SK-N-SH treated with all-trans-retinoic acid at 6 μM for 48 hours (cell line): Measurements from ENCODE around the gene QSOX2.

ENCODE experiments used
- ATAC-seq: fragments of 200-7000 bp; cut with Tn5 transposase; 3 replicates; pipeline ENCODE4 v1.9.1; 2020; ENCODE audit warnings: mild to moderate bottlenecking, moderate library complexity
- ARNTL ChIP-seq: fragments of 450-650 bp; formaldehyde crosslinking; IDR thresholded peaks from 2 replicates; pipeline ENCODE4 v1.5.0; 2020; ENCODE audit warnings: low read depth, mild to moderate bottlenecking, moderate library complexity, borderline replicate concordance
- BACH2 ChIP-seq: fragments of 250-450 bp; sonication (Bioruptor Pico); IDR thresholded peaks from 2 replicates; pipeline ENCODE4 v1.9.0; 2021; ENCODE audit warnings: mild to moderate bottlenecking, borderline replicate concordance
- CSDC2 ChIP-seq: fragments of 250-450 bp; sonication (Bioruptor Pico); IDR thresholded peaks from 2 replicates; pipeline ENCODE4 v1.5.0; 2020; ENCODE audit warnings: mild to moderate bottlenecking, moderate library complexity
- GLIS3 ChIP-seq: fragments of 250-450 bp; sonication (Bioruptor Pico); IDR thresholded peaks from 2 replicates; pipeline ENCODE4 v1.5.0; 2020; ENCODE audit warnings: mild to moderate bottlenecking, moderate library complexity
- ISL1 ChIP-seq: fragments of 250-450 bp; sonication (Bioruptor Pico); IDR thresholded peaks from 2 replicates; pipeline ENCODE4 v2.1.2; 2022; ENCODE audit warnings: mild to moderate bottlenecking, moderate library complexity
- OSR1 ChIP-seq: fragments of 250-450 bp; sonication (Bioruptor Pico); IDR thresholded peaks from 2 replicates; pipeline ENCODE4 v1.8.0; 2022; ENCODE audit warnings: moderate library complexity, mild to moderate bottlenecking, inconsistent platforms
- PPARA ChIP-seq: fragments of 250-450 bp; sonication (Bioruptor Pico); IDR thresholded peaks from 2 replicates; pipeline ENCODE4 v1.5.0; 2020; ENCODE audit warnings: mild to moderate bottlenecking, borderline replicate concordance
- RARB ChIP-seq: fragments of 250-450 bp; sonication (Bioruptor Pico); IDR thresholded peaks from 2 replicates; pipeline ENCODE4 v1.8.0; 2021; ENCODE audit warnings: mild to moderate bottlenecking, moderate library complexity
- SNAI2 ChIP-seq: fragments of 250-450 bp; sonication (Bioruptor Pico); IDR thresholded peaks from 2 replicates; pipeline ENCODE4 v1.5.0; 2020; ENCODE audit warnings: mild to moderate bottlenecking, moderate library complexity
- TCF4 ChIP-seq: fragments of 250-450 bp; sonication (Bioruptor Pico); IDR thresholded peaks from 2 replicates; pipeline ENCODE4 v1.8.0; 2021; ENCODE audit warnings: mild to moderate bottlenecking, moderate library complexity, borderline replicate concordance
- TOX ChIP-seq: fragments of 250-450 bp; sonication (Bioruptor Pico); IDR thresholded peaks from 2 replicates; pipeline ENCODE4 v1.8.0; 2021; ENCODE audit warnings: mild to moderate bottlenecking, moderate library complexity, borderline replicate concordance
- ZC3H10 ChIP-seq: fragments of 250-450 bp; sonication (Bioruptor Pico); IDR thresholded peaks from 2 replicates; pipeline ENCODE4 v1.5.1; 2021; ENCODE audit warnings: mild to moderate bottlenecking, moderate library complexity
- ZFP30 ChIP-seq: fragments of 450-650 bp; formaldehyde crosslinking; IDR thresholded peaks from 2 replicates; pipeline ENCODE4 v1.5.0; 2022; ENCODE audit warnings: mild to moderate bottlenecking, moderate library complexity
- ZNF565 ChIP-seq: fragments of 450-650 bp; formaldehyde crosslinking; conservative IDR thresholded peaks from 2 replicates; pipeline ENCODE4 v1.5.0; 2020; ENCODE audit warnings: low read depth, mild to moderate bottlenecking, moderate library complexity
- ZNF8 ChIP-seq: fragments of 450-650 bp; formaldehyde crosslinking; IDR thresholded peaks from 2 replicates; pipeline ENCODE4 v1.5.0; 2020; ENCODE audit warnings: mild to moderate bottlenecking, moderate library complexity
- TF ChIP-seq, protein P1 (sequence below): fragments of 250-450 bp; sonication (Bioruptor Pico); IDR thresholded peaks from 2 replicates; pipeline ENCODE4 v1.5.1; 2020; ENCODE audit warnings: low read depth, mild to moderate bottlenecking, moderate library complexity
- TF ChIP-seq, protein P2 (sequence below): fragments of 250-450 bp; sonication (Bioruptor Pico); IDR thresholded peaks from 2 replicates; pipeline ENCODE4 v1.8.0; 2020; ENCODE audit warnings: mild to moderate bottlenecking, moderate library complexity, borderline replicate concordance
- TF ChIP-seq, protein P3 (sequence below): fragments of 250-450 bp; sonication (Bioruptor Pico); IDR thresholded peaks from 2 replicates; pipeline ENCODE4 v1.8.0; 2021; ENCODE audit warnings: low read depth, mild to moderate bottlenecking, moderate library complexity, borderline replicate concordance
- TF ChIP-seq, protein P4 (sequence below): fragments of 250-450 bp; sonication (Bioruptor Pico); IDR thresholded peaks from 2 replicates; pipeline ENCODE4 v1.5.1; 2021; ENCODE audit warnings: mild to moderate bottlenecking, moderate library complexity
- TF ChIP-seq, protein P5 (sequence below): fragments of 250-450 bp; sonication (Bioruptor Pico); IDR thresholded peaks from 2 replicates; pipeline ENCODE4 v1.5.0; 2020; ENCODE audit warnings: mild to moderate bottlenecking, moderate library complexity

Gene QSOX2, protein sequence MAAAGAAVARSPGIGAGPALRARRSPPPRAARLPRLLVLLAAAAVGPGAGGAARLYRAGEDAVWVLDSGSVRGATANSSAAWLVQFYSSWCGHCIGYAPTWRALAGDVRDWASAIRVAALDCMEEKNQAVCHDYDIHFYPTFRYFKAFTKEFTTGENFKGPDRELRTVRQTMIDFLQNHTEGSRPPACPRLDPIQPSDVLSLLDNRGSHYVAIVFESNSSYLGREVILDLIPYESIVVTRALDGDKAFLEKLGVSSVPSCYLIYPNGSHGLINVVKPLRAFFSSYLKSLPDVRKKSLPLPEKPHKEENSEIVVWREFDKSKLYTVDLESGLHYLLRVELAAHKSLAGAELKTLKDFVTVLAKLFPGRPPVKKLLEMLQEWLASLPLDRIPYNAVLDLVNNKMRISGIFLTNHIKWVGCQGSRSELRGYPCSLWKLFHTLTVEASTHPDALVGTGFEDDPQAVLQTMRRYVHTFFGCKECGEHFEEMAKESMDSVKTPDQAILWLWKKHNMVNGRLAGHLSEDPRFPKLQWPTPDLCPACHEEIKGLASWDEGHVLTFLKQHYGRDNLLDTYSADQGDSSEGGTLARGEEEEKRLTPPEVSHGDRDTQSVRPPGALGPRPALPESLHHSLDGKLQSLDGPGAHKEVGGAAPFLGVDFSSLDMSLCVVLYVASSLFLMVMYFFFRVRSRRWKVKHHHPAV

DNA sequence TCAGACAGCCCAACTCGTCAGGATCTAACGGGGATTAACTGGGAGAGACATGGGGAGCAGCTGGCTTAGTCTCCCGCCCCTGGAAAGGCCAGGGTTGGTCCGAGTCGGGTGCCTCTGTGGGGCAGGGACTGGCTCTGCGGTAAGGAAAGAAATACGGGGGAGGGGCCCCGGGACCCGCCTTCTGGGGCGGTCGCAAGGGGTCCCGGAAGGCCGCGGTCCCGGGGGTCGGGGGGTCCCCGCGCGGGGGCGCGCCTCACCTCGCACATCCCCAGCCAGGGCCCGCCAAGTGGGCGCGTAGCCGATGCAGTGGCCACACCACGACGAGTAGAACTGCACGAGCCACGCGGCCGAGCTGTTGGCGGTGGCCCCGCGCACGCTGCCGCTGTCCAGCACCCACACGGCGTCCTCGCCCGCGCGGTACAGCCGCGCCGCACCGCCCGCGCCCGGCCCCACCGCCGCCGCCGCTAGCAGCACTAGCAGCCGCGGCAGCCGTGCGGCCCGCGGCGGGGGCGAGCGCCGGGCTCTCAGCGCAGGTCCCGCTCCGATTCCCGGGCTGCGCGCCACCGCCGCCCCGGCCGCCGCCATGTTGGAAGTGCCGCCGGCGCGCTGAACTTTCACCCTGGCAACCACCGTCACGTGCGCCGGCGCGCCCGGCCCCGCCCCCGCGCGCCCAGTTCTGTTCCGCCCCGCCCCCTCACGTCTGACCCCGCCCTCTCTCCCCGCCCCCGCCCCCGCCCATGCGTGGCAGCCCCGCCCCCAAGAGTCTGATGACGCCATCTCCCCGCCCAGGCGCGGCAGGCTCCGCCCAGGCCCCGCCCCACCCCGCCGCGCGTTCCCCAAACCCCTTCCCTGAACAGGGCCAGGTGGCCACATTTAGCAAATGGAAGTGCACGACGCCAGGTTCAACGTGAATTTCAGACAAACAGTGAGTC is at the start of gene QSOX2:
Gene QSOX2, minus strand, starts transcription at position 594 of the 932 bp plus-strand sequence. Its CDS starts 9 bp downstream, at position 585.
- TF ChIP-seq ZC3H10 (CRISPR knock-in tag) (no peak), SNAI2 (CRISPR knock-in tag) (no peak), TCF4 (CRISPR knock-in tag) (no peak), TOX (CRISPR knock-in tag) (no peak), OSR1 (CRISPR knock-in tag) (no peak), PPARA (no peak), ZNF8 (CRISPR knock-in tag) (no peak), BACH2 (CRISPR knock-in tag) (no peak), GLIS3 (CRISPR knock-in tag) (no peak), RARB (CRISPR knock-in tag) (no peak), CSDC2 (CRISPR knock-in tag) (no peak), ZNF565 (CRISPR knock-in tag) (no peak), ZFP30 (no peak), ISL1 (CRISPR knock-in tag) (no peak), ARNTL (no peak)
- TF ChIP-seq, protein P1, sequence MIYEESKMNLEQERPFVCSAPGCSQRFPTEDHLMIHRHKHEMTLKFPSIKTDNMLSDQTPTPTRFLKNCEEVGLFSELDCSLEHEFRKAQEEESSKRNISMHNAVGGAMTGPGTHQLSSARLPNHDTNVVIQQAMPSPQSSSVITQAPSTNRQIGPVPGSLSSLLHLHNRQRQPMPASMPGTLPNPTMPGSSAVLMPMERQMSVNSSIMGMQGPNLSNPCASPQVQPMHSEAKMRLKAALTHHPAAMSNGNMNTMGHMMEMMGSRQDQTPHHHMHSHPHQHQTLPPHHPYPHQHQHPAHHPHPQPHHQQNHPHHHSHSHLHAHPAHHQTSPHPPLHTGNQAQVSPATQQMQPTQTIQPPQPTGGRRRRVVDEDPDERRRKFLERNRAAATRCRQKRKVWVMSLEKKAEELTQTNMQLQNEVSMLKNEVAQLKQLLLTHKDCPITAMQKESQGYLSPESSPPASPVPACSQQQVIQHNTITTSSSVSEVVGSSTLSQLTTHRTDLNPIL, result no peak
- TF ChIP-seq, protein P2, sequence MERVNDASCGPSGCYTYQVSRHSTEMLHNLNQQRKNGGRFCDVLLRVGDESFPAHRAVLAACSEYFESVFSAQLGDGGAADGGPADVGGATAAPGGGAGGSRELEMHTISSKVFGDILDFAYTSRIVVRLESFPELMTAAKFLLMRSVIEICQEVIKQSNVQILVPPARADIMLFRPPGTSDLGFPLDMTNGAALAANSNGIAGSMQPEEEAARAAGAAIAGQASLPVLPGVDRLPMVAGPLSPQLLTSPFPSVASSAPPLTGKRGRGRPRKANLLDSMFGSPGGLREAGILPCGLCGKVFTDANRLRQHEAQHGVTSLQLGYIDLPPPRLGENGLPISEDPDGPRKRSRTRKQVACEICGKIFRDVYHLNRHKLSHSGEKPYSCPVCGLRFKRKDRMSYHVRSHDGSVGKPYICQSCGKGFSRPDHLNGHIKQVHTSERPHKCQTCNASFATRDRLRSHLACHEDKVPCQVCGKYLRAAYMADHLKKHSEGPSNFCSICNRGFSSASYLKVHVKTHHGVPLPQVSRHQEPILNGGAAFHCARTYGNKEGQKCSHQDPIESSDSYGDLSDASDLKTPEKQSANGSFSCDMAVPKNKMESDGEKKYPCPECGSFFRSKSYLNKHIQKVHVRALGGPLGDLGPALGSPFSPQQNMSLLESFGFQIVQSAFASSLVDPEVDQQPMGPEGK, result no peak
- TF ChIP-seq, protein P3, sequence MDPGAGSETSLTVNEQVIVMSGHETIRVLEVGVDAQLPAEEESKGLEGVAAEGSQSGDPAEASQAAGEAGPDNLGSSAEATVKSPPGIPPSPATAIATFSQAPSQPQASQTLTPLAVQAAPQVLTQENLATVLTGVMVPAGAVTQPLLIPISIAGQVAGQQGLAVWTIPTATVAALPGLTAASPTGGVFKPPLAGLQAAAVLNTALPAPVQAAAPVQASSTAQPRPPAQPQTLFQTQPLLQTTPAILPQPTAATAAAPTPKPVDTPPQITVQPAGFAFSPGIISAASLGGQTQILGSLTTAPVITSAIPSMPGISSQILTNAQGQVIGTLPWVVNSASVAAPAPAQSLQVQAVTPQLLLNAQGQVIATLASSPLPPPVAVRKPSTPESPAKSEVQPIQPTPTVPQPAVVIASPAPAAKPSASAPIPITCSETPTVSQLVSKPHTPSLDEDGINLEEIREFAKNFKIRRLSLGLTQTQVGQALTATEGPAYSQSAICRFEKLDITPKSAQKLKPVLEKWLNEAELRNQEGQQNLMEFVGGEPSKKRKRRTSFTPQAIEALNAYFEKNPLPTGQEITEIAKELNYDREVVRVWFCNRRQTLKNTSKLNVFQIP (CRISPR knock-in tag), result no peak
- TF ChIP-seq, protein P4, sequence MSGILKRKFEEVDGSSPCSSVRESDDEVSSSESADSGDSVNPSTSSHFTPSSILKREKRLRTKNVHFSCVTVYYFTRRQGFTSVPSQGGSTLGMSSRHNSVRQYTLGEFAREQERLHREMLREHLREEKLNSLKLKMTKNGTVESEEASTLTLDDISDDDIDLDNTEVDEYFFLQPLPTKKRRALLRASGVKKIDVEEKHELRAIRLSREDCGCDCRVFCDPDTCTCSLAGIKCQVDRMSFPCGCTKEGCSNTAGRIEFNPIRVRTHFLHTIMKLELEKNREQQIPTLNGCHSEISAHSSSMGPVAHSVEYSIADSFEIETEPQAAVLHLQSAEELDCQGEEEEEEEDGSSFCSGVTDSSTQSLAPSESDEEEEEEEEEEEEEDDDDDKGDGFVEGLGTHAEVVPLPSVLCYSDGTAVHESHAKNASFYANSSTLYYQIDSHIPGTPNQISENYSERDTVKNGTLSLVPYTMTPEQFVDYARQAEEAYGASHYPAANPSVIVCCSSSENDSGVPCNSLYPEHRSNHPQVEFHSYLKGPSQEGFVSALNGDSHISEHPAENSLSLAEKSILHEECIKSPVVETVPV (CRISPR knock-in tag), result no peak
- TF ChIP-seq, protein P5, sequence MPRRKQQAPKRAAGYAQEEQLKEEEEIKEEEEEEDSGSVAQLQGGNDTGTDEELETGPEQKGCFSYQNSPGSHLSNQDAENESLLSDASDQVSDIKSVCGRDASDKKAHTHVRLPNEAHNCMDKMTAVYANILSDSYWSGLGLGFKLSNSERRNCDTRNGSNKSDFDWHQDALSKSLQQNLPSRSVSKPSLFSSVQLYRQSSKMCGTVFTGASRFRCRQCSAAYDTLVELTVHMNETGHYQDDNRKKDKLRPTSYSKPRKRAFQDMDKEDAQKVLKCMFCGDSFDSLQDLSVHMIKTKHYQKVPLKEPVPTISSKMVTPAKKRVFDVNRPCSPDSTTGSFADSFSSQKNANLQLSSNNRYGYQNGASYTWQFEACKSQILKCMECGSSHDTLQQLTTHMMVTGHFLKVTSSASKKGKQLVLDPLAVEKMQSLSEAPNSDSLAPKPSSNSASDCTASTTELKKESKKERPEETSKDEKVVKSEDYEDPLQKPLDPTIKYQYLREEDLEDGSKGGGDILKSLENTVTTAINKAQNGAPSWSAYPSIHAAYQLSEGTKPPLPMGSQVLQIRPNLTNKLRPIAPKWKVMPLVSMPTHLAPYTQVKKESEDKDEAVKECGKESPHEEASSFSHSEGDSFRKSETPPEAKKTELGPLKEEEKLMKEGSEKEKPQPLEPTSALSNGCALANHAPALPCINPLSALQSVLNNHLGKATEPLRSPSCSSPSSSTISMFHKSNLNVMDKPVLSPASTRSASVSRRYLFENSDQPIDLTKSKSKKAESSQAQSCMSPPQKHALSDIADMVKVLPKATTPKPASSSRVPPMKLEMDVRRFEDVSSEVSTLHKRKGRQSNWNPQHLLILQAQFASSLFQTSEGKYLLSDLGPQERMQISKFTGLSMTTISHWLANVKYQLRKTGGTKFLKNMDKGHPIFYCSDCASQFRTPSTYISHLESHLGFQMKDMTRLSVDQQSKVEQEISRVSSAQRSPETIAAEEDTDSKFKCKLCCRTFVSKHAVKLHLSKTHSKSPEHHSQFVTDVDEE, result no peak
- peak; percentile 81 for ATAC-seq

DNA sequence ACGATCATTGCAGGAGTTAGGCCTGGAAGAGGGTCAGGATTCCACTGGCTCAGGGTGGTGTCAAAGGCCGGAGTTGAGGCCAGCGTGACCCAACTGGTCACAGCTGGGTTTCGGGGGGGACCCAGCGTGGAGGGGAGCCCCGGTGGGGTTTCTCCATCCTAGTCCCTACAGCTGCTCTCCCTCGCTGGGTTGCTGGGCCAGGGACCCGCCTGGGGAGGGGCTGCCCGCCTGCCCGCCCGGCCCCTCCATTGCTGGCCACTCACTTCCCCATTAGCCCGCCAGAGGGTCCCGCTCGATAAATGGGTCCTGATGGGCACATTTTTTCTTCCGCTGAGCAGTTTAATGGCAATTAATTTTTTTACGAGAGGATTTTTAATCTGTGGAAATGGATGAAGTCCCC is 49.4 kb upstream of the QSOX2 start:
- TF ChIP-seq, protein P1, result no peak
- no peak for TF ChIP-seq ISL1 (CRISPR knock-in tag)
- TF ChIP-seq, protein P3 (CRISPR knock-in tag), result no peak
- ATAC-seq, result no peak
